ENCODE results near the gene RNF125.

RNF125 gene

GRCh38 chr18:32114293-32114942, 95.8 kb downstream of the RNF125 start:
- peaks cover 61% of the 10 kb centered on the region for H3K36me3 ChIP-seq
- peaks cover 25 to 34% of the 10 kb centered on the region in 2 experiments for H3K4me1 ChIP-seq (ENCODE audit: control insufficient read depth in 1 of 2, insufficient read depth in 1 of 2, low read depth in 1 of 2, low read length in 1 of 2)
- no peak overlapping the region for H3K4me3 ChIP-seq (ENCODE audit: low read depth in 1 of 2, low read length in 1 of 2)
- no peak overlapping the region for H3K27ac ChIP-seq
- no peaks in the 10 kb centered on the region for H3K27me3 ChIP-seq
- TF ChIP-seq CTCF (IDR thresholded peaks at IDR 0.05) = no peak
- no peaks in the 10 kb centered on the region for H3K9me3 ChIP-seq

DNA sequence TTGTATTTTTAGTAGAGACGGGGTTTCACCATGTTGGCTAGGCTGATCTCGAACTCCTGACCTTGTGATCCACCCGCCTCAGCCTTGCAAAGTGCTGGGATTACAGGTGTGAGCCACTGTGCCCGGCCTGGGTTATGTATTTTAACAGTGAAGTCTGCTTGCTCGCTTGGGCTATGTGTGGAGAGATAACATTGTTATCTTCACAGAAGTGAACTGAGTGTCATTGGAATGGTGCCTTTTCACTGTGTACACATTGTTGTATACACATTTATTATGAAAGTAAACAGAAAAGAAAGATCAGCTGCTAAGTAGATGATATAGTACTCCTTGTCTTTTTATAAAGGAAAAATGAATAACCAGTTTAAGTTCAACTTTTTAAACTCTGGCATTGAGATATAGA, 103.4 kb downstream of the RNF125 start:
- Histone ChIP-seq H3K27me3 (no peaks in the 10 kb centered on the region), H3K4me1 (ENCODE audit: control insufficient read depth in 1 of 2, insufficient read depth in 1 of 2, low read depth in 1 of 2, low read length in 1 of 2) (no peaks in the 10 kb centered on the region), H3K36me3 (peaks cover 86% of the 10 kb centered on the region), H3K4me3 (ENCODE audit: low read depth in 1 of 2, low read length in 1 of 2) (no peak overlapping the region), H3K27ac (no peak overlapping the region), H3K9me3 (no peaks in the 10 kb centered on the region)
- no peak for TF ChIP-seq CTCF (IDR thresholded peaks at IDR 0.05)

Measured in neutrophil (primary cell).